GM23338 (cell line): ENCODE data around the gene PDE1C. TPM values are rescaled to one million over a fixed set of nuclear protein-coding genes. Genes with fewer than 3 reads are reported as not detected.

Experiments used
- CTCF ChIP-seq, 2 experiments: fragments of 200-600 bp in 1 of 2; sonication (generic) in 1 of 2; conservative IDR thresholded peaks; 2 replicates each; pipeline versions ENCODE4 v1.5.1 to v1.6.1; 2016 to 2017; ENCODE audit warnings: antibody characterized with exemption in 2 of 2, low read depth in 2 of 2, mild to moderate bottlenecking in 2 of 2, moderate library complexity in 1 of 2
- ETS1 ChIP-seq: IDR thresholded peaks from 2 replicates; pipeline ENCODE4 v1.6.1; 2016; ENCODE audit warnings: antibody characterized with exemption
- JUNB ChIP-seq: IDR thresholded peaks from one replicate; pipeline ENCODE4 v1.6.1; 2016; ENCODE audit warnings: antibody characterized with exemption; ENCODE audit not compliant: unreplicated experiment
- NANOG ChIP-seq: IDR thresholded peaks from 2 replicates; pipeline ENCODE4 v1.6.1; 2016; ENCODE audit warnings: antibody characterized with exemption, borderline replicate concordance
- REST ChIP-seq: IDR thresholded peaks from one replicate; pipeline ENCODE4 v1.6.1; 2018; ENCODE audit warnings: antibody characterized with exemption; ENCODE audit not compliant: unreplicated experiment
- ZNF462 ChIP-seq: fragments of 250-450 bp; sonication (Bioruptor Pico); IDR thresholded peaks from 2 replicates; pipeline ENCODE4 v1.5.0; 2020; ENCODE audit warnings: mild to moderate bottlenecking, moderate library complexity
- polyA plus RNA-seq: library from polyadenylated mRNA; unstranded; fragments of >200 nt; fragmentation: Nextera tagmentation; extraction: Ambion mirVana; gene quantifications from 2 replicates; pipeline ENCODE4 v1.2.1, GENCODE V29; 2016
- total RNA-seq: library from RNA; depleted of rRNA; stranded (reverse); fragments of >200 nt; shearing (Covaris generic); gene quantifications from 2 replicates; pipeline ENCODE4 v1.2.3, GENCODE V29; 2014

PDE1C gene
- total and polyA plus RNA-seq, 2 experiments from 2014 or later: 0.28 TPM; not detected in 1

GRCh38 chr7:32045228-32045627 is 25.0 kb downstream of the PDE1C start (continued):
- TF ChIP-seq ZNF462 (CRISPR knock-in tag) (no peak), NANOG (no peak), ETS1 (no peak), CTCF (conservative IDR thresholded peaks at IDR 0.05; ENCODE audit: low read depth in 2 of 2) (no peak), JUNB (no peak), REST (no peak)
